Measurements from ENCODE around the gene PACSIN2. TPM values are rescaled to one million over a fixed set of nuclear protein-coding genes. Genes with fewer than 3 reads are reported as not detected.
A peak's percentile ranks its signal among the peaks of the same experiment; 100 is the strongest.

Gene PACSIN2
- total RNA-seq, 1 experiment from 2014 or later: 60.2 TPM

- no peaks in the 10 kb centered on the region for H3K36me3 ChIP-seq (ENCODE audit: control insufficient read depth, insufficient read depth, low read length)
- in situ Hi-C loops (cut with HindIII; ENCODE audit: low pct_unique_long_range_greater_than_20kb, low sequenced_read_pairs): no loop called here
- no peak for TF ChIP-seq TCF7L2 (IDR thresholded peaks at IDR 0.05; ENCODE audit: low read depth, low read length)
- TF ChIP-seq CTCF (IDR thresholded peaks at IDR 0.05): no peak
- no peak for TF ChIP-seq REST (IDR thresholded peaks at IDR 0.05; ENCODE audit: insufficient read depth in 1 of 2, low read depth in 2 of 2, low read length in 1 of 2)
- TF ChIP-seq POLR2AphosphoS5 (IDR thresholded peaks at IDR 0.05; ENCODE audit: low read depth, low read length): no peak
- TF ChIP-seq SIN3A (IDR thresholded peaks at IDR 0.05; ENCODE audit: borderline replicate concordance, insufficient read depth, low read depth, low read length): 0 out of 2 replicates have a peak, but pooled peaks have one; percentile 31
- peak overlapping the region; percentile 59 to 73 for H3K4me3 ChIP-seq (ENCODE audit: low read depth in 2 of 2, low read length in 2 of 2)
- H3K4me1 ChIP-seq (ENCODE audit: control insufficient read depth, insufficient read depth, low read length): peaks cover 22% of the 10 kb centered on the region
- H3K9me3 ChIP-seq (ENCODE audit: control insufficient read depth, insufficient read depth, low read depth, low read length): no peaks in the 10 kb centered on the region
- BruUV-seq (replicated peaks): no TSS peak
- intact Hi-C loops (cut with micrococcal nuclease; ENCODE audit: unreplicated experiment): no loop called here
- H3K27ac ChIP-seq (ENCODE audit: low read length): peak overlapping the region; percentile 23; the same call in 1 of the 2 replicates
- DNase-seq (ENCODE audit: low read depth, low spot score): no peak
- ChIA-PET POLR2A (no interaction called here), CTCF (no interaction called here)
- ATAC-seq: peak; percentile 59
- H3K27me3 ChIP-seq (ENCODE audit: control insufficient read depth, insufficient read depth, low read length): no peaks in the 10 kb centered on the region
Observed at GRCh38 chr22:43014316-43014868, 557 bp downstream of the PACSIN2 start.

- H3K27me3 ChIP-seq (ENCODE audit: control insufficient read depth, insufficient read depth, low read length): no peaks in the 10 kb centered on the region
- BruUV-seq (replicated peaks): TSS peak; percentile 70
- peak overlapping the region; percentile 23; the same call in 1 of the 2 replicates for H3K27ac ChIP-seq (ENCODE audit: low read length)
- ChIA-PET CTCF (interaction anchor here (0.5 to 0.6 kb wide), 2 partner anchors 131 to 158 kb away, joined by 3 read pairs; no protein-coding TSS in a partner anchor), POLR2A (no interaction called here)
- H3K9me3 ChIP-seq (ENCODE audit: control insufficient read depth, insufficient read depth, low read depth, low read length): no peaks in the 10 kb centered on the region
- peak overlapping the region; percentile 59 to 73 for H3K4me3 ChIP-seq (ENCODE audit: low read depth in 2 of 2, low read length in 2 of 2)
- intact Hi-C loops (cut with micrococcal nuclease; ENCODE audit: unreplicated experiment): no loop called here
- DNase-seq (ENCODE audit: low read depth, low spot score) (no peak), ATAC-seq (no peak)
- H3K36me3 ChIP-seq (ENCODE audit: control insufficient read depth, insufficient read depth, low read length): no peaks in the 10 kb centered on the region
- peaks cover 28% of the 10 kb centered on the region for H3K4me1 ChIP-seq (ENCODE audit: control insufficient read depth, insufficient read depth, low read length)
- in situ Hi-C loops (cut with HindIII; ENCODE audit: low pct_unique_long_range_greater_than_20kb, low sequenced_read_pairs): no loop called here
- TF ChIP-seq TCF7L2 (IDR thresholded peaks at IDR 0.05; ENCODE audit: low read depth, low read length) (peak; percentile 82), SIN3A (IDR thresholded peaks at IDR 0.05; ENCODE audit: borderline replicate concordance, insufficient read depth, low read depth, low read length) (no peak)
Observed at GRCh38 chr22:43013355-43014315, 1.3 kb downstream of the PACSIN2 start.
